ENCODE measurements around the gene RAB33A.
A peak's percentile ranks its signal among the peaks of the same experiment; 100 is the strongest.

RAB33A gene

GRCh38 chrX:130165703-130166502 lies 5.9 kb upstream of the RAB33A start, which contains the start of gene AIFM1:
Gene AIFM1 (minus strand): TSS chrX:130165841. CDS start chrX:130165656, 185 bp downstream.
- DNase-seq: peak; percentile 89
- TF ChIP-seq CTCF (IDR thresholded peaks at IDR 0.05): no peak
- Mint-ChIP-seq H3K4me3 (peak within 1 kb of the TSS; percentile 91), H3K4me1 (peaks cover 40% of the 10 kb centered on the region), H3K27ac (peak within 1 kb of the TSS; percentile 98), H3K36me3 (ENCODE audit: low read depth) (peaks cover 11% of the 10 kb centered on the region), H3K27me3 (ENCODE audit: low read depth, poor library complexity) (peaks cover 14% of the 10 kb centered on the region), H3K9me3 (peaks cover 52% of the 10 kb centered on the region)

- Mint-ChIP-seq H3K27ac (peak overlapping the region; percentile 98), H3K27me3 (ENCODE audit: low read depth, poor library complexity) (peaks cover 16% of the 10 kb centered on the region), H3K36me3 (ENCODE audit: low read depth) (peaks cover 11% of the 10 kb centered on the region), H3K4me1 (peaks cover 40% of the 10 kb centered on the region), H3K4me3 (peak overlapping the region; percentile 91), H3K9me3 (peaks cover 52% of the 10 kb centered on the region)
- DNase-seq: no peak
- TF ChIP-seq CTCF (IDR thresholded peaks at IDR 0.05): no peak
Observed at GRCh38 chrX:130166503-130166777, 5.3 kb upstream of the RAB33A start.

GRCh38 chrX:130167040-130167439 lies 4.7 kb upstream of the RAB33A start:
- H3K4me3 Mint-ChIP-seq: peak overlapping the region; percentile 91
- H3K27ac Mint-ChIP-seq: no peak overlapping the region
- H3K36me3 Mint-ChIP-seq (ENCODE audit: low read depth): peaks cover 8% of the 10 kb centered on the region
- H3K27me3 Mint-ChIP-seq (ENCODE audit: low read depth, poor library complexity): peaks cover 18% of the 10 kb centered on the region
- peaks cover 40% of the 10 kb centered on the region for H3K4me1 Mint-ChIP-seq
- no peak for DNase-seq
- no peak for TF ChIP-seq CTCF (IDR thresholded peaks at IDR 0.05)
- H3K9me3 Mint-ChIP-seq: peaks cover 48% of the 10 kb centered on the region

- Mint-ChIP-seq H3K4me1 (peaks cover 30% of the 10 kb centered on the region), H3K27ac (no peak overlapping the region), H3K9me3 (peaks cover 44% of the 10 kb centered on the region), H3K36me3 (ENCODE audit: low read depth) (no peaks in the 10 kb centered on the region), H3K4me3 (peak overlapping the region; percentile 79), H3K27me3 (ENCODE audit: low read depth, poor library complexity) (peaks cover 34% of the 10 kb centered on the region)
- no peak for TF ChIP-seq CTCF (IDR thresholded peaks at IDR 0.05)
- peak; percentile 30 for DNase-seq
Observed at GRCh38 chrX:130170752-130171445, 863 bp upstream of the RAB33A start.

- Mint-ChIP-seq H3K4me1 (peaks cover 19% of the 10 kb centered on the region), H3K9me3 (peaks cover 38% of the 10 kb centered on the region), H3K36me3 (ENCODE audit: low read depth) (no peaks in the 10 kb centered on the region), H3K4me3 (peak overlapping the region; percentile 79), H3K27ac (no peak overlapping the region), H3K27me3 (ENCODE audit: low read depth, poor library complexity) (peaks cover 34% of the 10 kb centered on the region)
- no peak for TF ChIP-seq CTCF (IDR thresholded peaks at IDR 0.05)
- peak; percentile 14 for DNase-seq
Observed at GRCh38 chrX:130172127-130172845, 524 bp downstream of the RAB33A start.
